Transverse colon (tissue), 4 donors: Measurements from ENCODE around the gene IZUMO2. TPM values are rescaled to one million over a fixed set of nuclear protein-coding genes. Genes with fewer than 3 reads are reported as not detected.

ENCODE experiments used
- DNase-seq: peaks from one replicate; pipeline ENCODE4 v3.0.0-alpha.2; 2019
- H3K27ac ChIP-seq, 4 donors: fragments of 200-600 bp; sonication (generic); 2 replicates each; pipeline ENCODE4 v1.5.1; 2016 to 2018; ENCODE audit warnings: inconsistent platforms in 4 of 4
- H3K27me3 ChIP-seq: fragments of 200-600 bp; sonication (generic); 2 replicates; pipeline ENCODE4 v1.5.1; 2017; ENCODE audit warnings: inconsistent platforms
- H3K36me3 ChIP-seq, 4 donors: fragments of 200-600 bp; sonication (generic); 2 replicates each; pipeline ENCODE4 v1.5.1; 2017 to 2019; ENCODE audit warnings: inconsistent platforms in 4 of 4
- H3K4me1 ChIP-seq, 4 donors: fragments of 200-600 bp; sonication (generic); 2 replicates each; pipeline ENCODE4 v1.5.1; 2017 to 2020; ENCODE audit warnings: inconsistent platforms in 4 of 4
- H3K4me3 ChIP-seq, 4 donors: fragments of 200-600 bp; sonication (generic); 1 replicate in 1 of 4; 2 replicates in 3 of 4; pipeline versions ENCODE4 v1.5.1 to v1.6.1; 2017 to 2019; ENCODE audit warnings: inconsistent platforms in 4 of 4
- H3K9me3 ChIP-seq, 2 donors: fragments of 200-600 bp; sonication (generic); 2 replicates each; pipeline ENCODE4 v1.5.1; 2017 to 2019; ENCODE audit warnings: inconsistent platforms in 2 of 2
- CTCF ChIP-seq, 5 experiments: fragments of 200-600 bp in 3 of 5; fragments of 450-650 bp in 2 of 5; sonication (generic) in 3 of 5; IDR thresholded peaks; 1 replicate in 2 of 5; 2 replicates in 3 of 5; pipeline ENCODE4 v1.5.1; 2016 to 2017; ENCODE audit warnings: antibody characterized with exemption in 5 of 5, inconsistent platforms in 3 of 5, mild to moderate bottlenecking in 2 of 5, moderate library complexity in 1 of 5
- EP300 ChIP-seq: sonication (generic); formaldehyde crosslinking; IDR thresholded peaks from one replicate; pipeline ENCODE4 v1.6.1; 2017; ENCODE audit warnings: antibody characterized with exemption, low read depth
- POLR2A ChIP-seq: fragments of 450-650 bp; IDR thresholded peaks from one replicate; pipeline ENCODE4 v1.6.1; 2016; ENCODE audit warnings: antibody characterized with exemption, mild to moderate bottlenecking, moderate library complexity
- POLR2AphosphoS5 ChIP-seq, 3 donors: sonication (generic); formaldehyde crosslinking; IDR thresholded peaks; one replicate each; pipeline ENCODE4 v1.6.1; 2016; ENCODE audit warnings: antibody characterized with exemption in 3 of 3
- WGBS, 2 donors: methylation state at CpG; one replicate each; pipeline ENCODE4 v1.1.5; 2018; ENCODE audit warnings: low coverage in 1 of 2; 5-methylcytosine and 5-hydroxymethylcytosine counted together
- in situ Hi-C, 4 donors: fragments of 200-750 bp; cut with MboI; loops; one replicate each; pipeline versions ENCODE4 v1.15.0 to v1.15.1; 2017; ENCODE audit warnings: low sequenced_read_pairs in 3 of 4, low pct_ligation_motif_present in 1 of 4, low pct_unique_long_range_greater_than_20kb in 1 of 4
- intact Hi-C: fragments of 100-400 bp; cut with DNase I; formaldehyde crosslinking; loops from one replicate; pipeline ENCODE4 v1.15.1; 2023; ENCODE audit warnings: low total_unique reads
- total RNA-seq, 4 donors: library from RNA; depleted of rRNA; stranded (reverse); fragments of >200 nt; gene quantifications; one replicate each; pipeline ENCODE4 v1.1.0, GENCODE V29; 2016

IZUMO2 gene
- total RNA-seq, 4 donors from 2014 or later, result not detected

GRCh38 chr19:50155520-50156109 lies 7.5 kb downstream of the IZUMO2 start:
- H3K27ac ChIP-seq, result no peak overlapping the region
- peaks cover 31% of the 10 kb centered on the region for H3K27me3 ChIP-seq
- H3K4me1 ChIP-seq, result no peaks in the 10 kb centered on the region
- H3K4me3 ChIP-seq, result no peak overlapping the region
- DNase-seq, result no peak
- no peaks in the 10 kb centered on the region for H3K9me3 ChIP-seq
- intact Hi-C loops, result no loop called here
- in situ Hi-C loops, result loop anchor here in 1 of 4 donors (25.0 kb wide), 1 partner anchor 107 kb away; no protein-coding TSS in a partner anchor
- no peak for TF ChIP-seq CTCF (IDR thresholded peaks at IDR 0.05)
- TF ChIP-seq EP300, result no peak
- TF ChIP-seq POLR2AphosphoS5 (IDR thresholded peaks at IDR 0.05), result no peak
- no peak for TF ChIP-seq POLR2A
- 81 to 84% methylated on average over 4 to 8 of the region's 8 CpGs for WGBS, 2 donors
- no peaks in the 10 kb centered on the region for H3K36me3 ChIP-seq

GRCh38 chr19:50154529-50154928 lies 8.6 kb downstream of the IZUMO2 start:
- H3K27ac ChIP-seq, result no peak overlapping the region
- intact Hi-C loops, result no loop called here
- 72 to 81% methylated on average over 6 to 16 of the region's 16 CpGs for WGBS, 2 donors
- no peaks in the 10 kb centered on the region for H3K36me3 ChIP-seq
- H3K27me3 ChIP-seq, result peaks cover 37% of the 10 kb centered on the region
- no peak for DNase-seq
- TF ChIP-seq POLR2A (no peak), CTCF (IDR thresholded peaks at IDR 0.05) (no peak), EP300 (no peak), POLR2AphosphoS5 (IDR thresholded peaks at IDR 0.05) (no peak)
- H3K9me3 ChIP-seq, result no peaks in the 10 kb centered on the region
- H3K4me3 ChIP-seq, result no peak overlapping the region
- in situ Hi-C loops, result loop anchor here in 1 of 4 donors (25.0 kb wide), 1 partner anchor 108 kb away; no protein-coding TSS in a partner anchor
- H3K4me1 ChIP-seq, result no peaks in the 10 kb centered on the region

GRCh38 chr19:50152578-50152977 lies 10.5 kb downstream of the IZUMO2 start:
- no peaks in the 10 kb centered on the region for H3K36me3 ChIP-seq
- H3K27ac ChIP-seq, result no peak overlapping the region
- H3K4me3 ChIP-seq, result no peak overlapping the region
- H3K4me1 ChIP-seq, result peaks cover 0 to under 1% (median under 1%) of the 10 kb centered on the region in 4 donors
- H3K9me3 ChIP-seq, result no peaks in the 10 kb centered on the region
- WGBS, 2 donors, result 58% methylated on average over 4 of the region's 4 CpGs
- TF ChIP-seq POLR2AphosphoS5 (IDR thresholded peaks at IDR 0.05) (no peak), EP300 (no peak), CTCF (IDR thresholded peaks at IDR 0.05) (no peak), POLR2A (no peak)
- DNase-seq, result no peak
- intact Hi-C loops, result no loop called here
- peaks cover 29% of the 10 kb centered on the region for H3K27me3 ChIP-seq
- in situ Hi-C loops, result loop anchor here in 1 of 4 donors (25.0 kb wide), 1 partner anchor 110 kb away; no protein-coding TSS in a partner anchor

DNA sequence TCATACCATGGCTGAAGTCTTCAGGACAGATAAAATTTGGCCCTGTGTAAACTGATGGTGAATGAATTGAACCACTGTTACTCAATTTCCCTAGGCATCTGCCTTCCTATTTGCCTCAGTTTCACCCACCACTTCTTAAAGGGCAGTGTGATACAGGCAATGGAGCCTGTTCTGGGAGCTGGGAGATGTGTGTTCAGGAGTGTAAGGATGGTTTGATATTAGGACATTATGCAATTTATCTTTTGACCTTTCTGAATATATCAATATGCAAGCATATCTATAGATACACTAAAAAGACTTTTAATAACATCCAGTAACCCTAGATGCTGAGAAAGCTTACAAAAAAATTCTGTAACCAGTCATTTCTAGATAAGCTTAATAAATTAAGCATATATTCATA lies 14.6 kb downstream of the IZUMO2 start:
- intact Hi-C loops (no loop called here), in situ Hi-C loops (no loop called here)
- no peaks in the 10 kb centered on the region for H3K36me3 ChIP-seq
- H3K9me3 ChIP-seq, result no peaks in the 10 kb centered on the region
- TF ChIP-seq EP300, result no peak
- TF ChIP-seq POLR2AphosphoS5 (IDR thresholded peaks at IDR 0.05), result no peak
- no peak for TF ChIP-seq POLR2A
- no peak for TF ChIP-seq CTCF (IDR thresholded peaks at IDR 0.05)
- peaks cover 27% of the 10 kb centered on the region for H3K27me3 ChIP-seq
- H3K4me1 ChIP-seq, result peaks cover 0 to 7% (median 3%) of the 10 kb centered on the region in 4 donors
- no peak overlapping the region for H3K4me3 ChIP-seq
- no peak for DNase-seq
- no peak overlapping the region for H3K27ac ChIP-seq
